ENCODE results near the gene TSSK2. TPM values are rescaled to one million over a fixed set of nuclear protein-coding genes. Genes with fewer than 3 reads are reported as not detected.

Gene TSSK2
- total and polyA plus RNA-seq, 2 experiments from 2014 or later, result not detected

- DNase-seq (ENCODE audit: low spot score), result no peak
- peaks cover 68% of the 10 kb centered on the region for H3K27me3 ChIP-seq
- no peaks in the 10 kb centered on the region for H3K79me2 ChIP-seq
- no peak overlapping the region for H3K4me3 ChIP-seq
- 14% methylated on average over 75 of the region's 92 CpGs for WGBS (ENCODE audit: low lambda C conversion rate, missing lambda C conversion rate)
- no peaks in the 10 kb centered on the region for H3K9me2 ChIP-seq (replicated peaks; ENCODE audit: insufficient read depth)
- no peaks in the 10 kb centered on the region for H3K9me3 ChIP-seq (ENCODE audit: low read depth)
- H3K27ac ChIP-seq, result no peak overlapping the region
- no peaks in the 10 kb centered on the region for H3K4me1 ChIP-seq (ENCODE audit: insufficient read depth)
- H3K4me2 ChIP-seq, result peak overlapping the region; percentile 79
- TF ChIP-seq, protein P1, sequence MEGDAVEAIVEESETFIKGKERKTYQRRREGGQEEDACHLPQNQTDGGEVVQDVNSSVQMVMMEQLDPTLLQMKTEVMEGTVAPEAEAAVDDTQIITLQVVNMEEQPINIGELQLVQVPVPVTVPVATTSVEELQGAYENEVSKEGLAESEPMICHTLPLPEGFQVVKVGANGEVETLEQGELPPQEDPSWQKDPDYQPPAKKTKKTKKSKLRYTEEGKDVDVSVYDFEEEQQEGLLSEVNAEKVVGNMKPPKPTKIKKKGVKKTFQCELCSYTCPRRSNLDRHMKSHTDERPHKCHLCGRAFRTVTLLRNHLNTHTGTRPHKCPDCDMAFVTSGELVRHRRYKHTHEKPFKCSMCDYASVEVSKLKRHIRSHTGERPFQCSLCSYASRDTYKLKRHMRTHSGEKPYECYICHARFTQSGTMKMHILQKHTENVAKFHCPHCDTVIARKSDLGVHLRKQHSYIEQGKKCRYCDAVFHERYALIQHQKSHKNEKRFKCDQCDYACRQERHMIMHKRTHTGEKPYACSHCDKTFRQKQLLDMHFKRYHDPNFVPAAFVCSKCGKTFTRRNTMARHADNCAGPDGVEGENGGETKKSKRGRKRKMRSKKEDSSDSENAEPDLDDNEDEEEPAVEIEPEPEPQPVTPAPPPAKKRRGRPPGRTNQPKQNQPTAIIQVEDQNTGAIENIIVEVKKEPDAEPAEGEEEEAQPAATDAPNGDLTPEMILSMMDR (IDR thresholded peaks at IDR 0.05; ENCODE audit: poor library complexity), result no peak
- TF ChIP-seq EZH2phosphoT487 (IDR thresholded peaks at IDR 0.05; ENCODE audit: low read depth, severe bottlenecking, unreplicated experiment) (peak; percentile 22), EZH2 (IDR thresholded peaks at IDR 0.05; ENCODE audit: borderline replicate concordance) (peak; percentile 91)
- no peaks in the 10 kb centered on the region for H4K20me1 ChIP-seq (ENCODE audit: insufficient read depth, poor library complexity, severe bottlenecking)
- H3K36me3 ChIP-seq (replicated peaks; ENCODE audit: insufficient read depth, low read depth), result no peaks in the 10 kb centered on the region
- H2AFZ ChIP-seq, result peak overlapping the region; percentile 49
Observed at GRCh38 chr22:19149047-19149883, 18.2 kb downstream of the TSSK2 start.

GRCh38 chr22:19149991-19150390 is 18.9 kb downstream of the TSSK2 start, which contains the start of gene GSC2:
Gene GSC2, minus strand, starts transcription at chr22:19150292. Its CDS starts 9 bp downstream, at chr22:19150283.
- no peaks in the 10 kb centered on the region for H3K36me3 ChIP-seq (replicated peaks; ENCODE audit: insufficient read depth, low read depth)
- no peaks in the 10 kb centered on the region for H3K79me2 ChIP-seq
- H2AFZ ChIP-seq, result peak within 1 kb of the TSS; percentile 49
- H3K4me1 ChIP-seq (ENCODE audit: insufficient read depth), result no peaks in the 10 kb centered on the region
- peaks cover 68% of the 10 kb centered on the region for H3K27me3 ChIP-seq
- TF ChIP-seq EZH2phosphoT487 (IDR thresholded peaks at IDR 0.05; ENCODE audit: low read depth, severe bottlenecking, unreplicated experiment), result no peak
- TF ChIP-seq, protein P1 (IDR thresholded peaks at IDR 0.05; ENCODE audit: poor library complexity), result no peak
- TF ChIP-seq EZH2 (IDR thresholded peaks at IDR 0.05; ENCODE audit: borderline replicate concordance), result no peak
- no peak within 1 kb of the TSS for H3K4me3 ChIP-seq
- H4K20me1 ChIP-seq (ENCODE audit: insufficient read depth, poor library complexity, severe bottlenecking), result no peaks in the 10 kb centered on the region
- WGBS (ENCODE audit: low lambda C conversion rate, missing lambda C conversion rate), result 4% methylated on average over 27 of the region's 59 CpGs
- H3K4me2 ChIP-seq, result peak within 1 kb of the TSS; percentile 79
- H3K27ac ChIP-seq, result no peak within 1 kb of the TSS
- no peak for DNase-seq (ENCODE audit: low spot score)
- no peaks in the 10 kb centered on the region for H3K9me2 ChIP-seq (replicated peaks; ENCODE audit: insufficient read depth)
- no peaks in the 10 kb centered on the region for H3K9me3 ChIP-seq (ENCODE audit: low read depth)

- DNase-seq (ENCODE audit: low spot score), result no peak
- no peaks in the 10 kb centered on the region for H3K9me2 ChIP-seq (replicated peaks; ENCODE audit: insufficient read depth)
- H3K27me3 ChIP-seq, result peaks cover 68% of the 10 kb centered on the region
- no peaks in the 10 kb centered on the region for H4K20me1 ChIP-seq (ENCODE audit: insufficient read depth, poor library complexity, severe bottlenecking)
- no peak overlapping the region for H3K4me3 ChIP-seq
- no peaks in the 10 kb centered on the region for H3K36me3 ChIP-seq (replicated peaks; ENCODE audit: insufficient read depth, low read depth)
- no peak overlapping the region for H2AFZ ChIP-seq
- no peak overlapping the region for H3K27ac ChIP-seq
- 34% methylated on average over 36 of the region's 68 CpGs for WGBS (ENCODE audit: low lambda C conversion rate, missing lambda C conversion rate)
- H3K4me2 ChIP-seq, result no peak overlapping the region
- H3K79me2 ChIP-seq, result no peaks in the 10 kb centered on the region
- H3K4me1 ChIP-seq (ENCODE audit: insufficient read depth), result no peaks in the 10 kb centered on the region
- peak; percentile 49 for TF ChIP-seq EZH2phosphoT487 (IDR thresholded peaks at IDR 0.05; ENCODE audit: low read depth, severe bottlenecking, unreplicated experiment)
- TF ChIP-seq EZH2 (IDR thresholded peaks at IDR 0.05; ENCODE audit: borderline replicate concordance), result peak; percentile 71
- TF ChIP-seq, protein P1 (IDR thresholded peaks at IDR 0.05; ENCODE audit: poor library complexity), result no peak
- H3K9me3 ChIP-seq (ENCODE audit: low read depth), result no peaks in the 10 kb centered on the region
Observed at GRCh38 chr22:19150482-19151328, 19.6 kb downstream of the TSSK2 start.

Measured in hepatocyte (in vitro differentiated cells).